Hippocampal formation (tissue), 2 donors: ENCODE measurements around the gene SCN1B.
"Not testable (repeated sequence)": the region's sequence is repeated elsewhere in the genome, so short reads cannot be mapped to it uniquely, and the experiment has no call there.

Experiments used
- DNase-seq, 2 donors: peaks; one replicate each; lab custom pipeline; 2025; lab: John Stamatoyannopoulos, UW

Gene SCN1B

DNA sequence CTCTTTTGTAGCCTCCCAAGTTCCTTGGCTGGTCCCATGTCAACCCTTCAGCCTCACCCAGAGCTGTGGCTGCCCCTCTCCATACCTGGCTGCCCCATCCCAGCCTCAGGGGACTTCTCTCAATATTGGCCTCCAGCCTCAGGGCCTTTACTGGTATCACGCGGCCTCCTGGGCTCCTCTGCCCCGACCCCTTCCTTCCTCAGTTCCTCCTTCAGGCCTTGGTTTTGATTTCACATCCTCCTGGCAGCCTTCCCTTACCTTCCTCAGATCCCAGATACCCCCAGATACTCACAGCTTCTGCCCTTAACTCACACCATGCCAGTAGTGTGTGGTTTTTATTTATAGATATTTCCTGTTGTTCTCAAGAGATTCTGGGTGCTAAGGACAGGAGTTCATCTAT, 12.8 kb upstream of the SCN1B start:
- peak in 1 of 2 donors; percentile 19 for DNase-seq

- no peak for DNase-seq
These were observed 11.9 kb upstream of the SCN1B start for GRCh38 chr19:35018379-35018778.

DNA sequence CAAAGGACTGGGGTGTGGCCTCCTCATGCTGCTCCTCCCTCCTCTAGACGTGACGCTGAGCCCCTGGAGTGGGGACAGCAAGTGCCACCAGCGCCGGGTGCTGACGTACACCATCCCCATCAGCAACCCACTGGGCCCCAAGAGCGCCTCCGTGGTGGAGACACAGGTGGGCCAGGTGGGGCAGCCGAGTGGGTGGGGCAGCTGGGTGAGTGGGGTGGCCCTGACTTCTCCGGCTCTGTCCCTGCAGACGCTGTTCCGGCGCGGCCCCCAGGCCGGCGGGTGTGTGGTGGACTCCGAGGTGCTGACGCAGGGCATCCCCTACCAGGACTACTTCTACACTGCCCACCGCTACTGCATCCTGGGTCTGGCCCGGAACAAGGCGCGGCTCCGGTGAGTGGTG, 11.1 kb upstream of the SCN1B start:
- no peak for DNase-seq

DNA sequence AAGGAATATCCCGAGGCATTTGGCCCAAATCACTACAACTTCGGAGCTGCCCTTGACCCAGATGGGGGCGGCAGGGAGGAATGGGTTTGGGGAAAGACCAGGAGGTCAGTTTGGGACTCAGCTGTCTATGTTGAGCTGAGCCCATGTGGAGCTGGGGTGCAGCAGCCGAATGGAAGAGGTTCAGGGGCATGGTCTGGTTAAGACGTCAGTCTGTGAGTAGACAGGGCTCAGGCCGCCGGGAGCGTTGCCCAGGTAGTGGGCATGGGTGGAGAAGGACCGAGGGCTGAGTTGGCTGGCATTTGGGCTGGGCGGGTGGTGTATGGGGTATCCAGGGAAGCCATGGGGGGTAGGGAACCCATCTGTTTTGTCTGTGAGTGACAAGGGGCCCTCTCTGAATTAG, 9.3 kb upstream of the SCN1B start:
- no peak for DNase-seq

DNA sequence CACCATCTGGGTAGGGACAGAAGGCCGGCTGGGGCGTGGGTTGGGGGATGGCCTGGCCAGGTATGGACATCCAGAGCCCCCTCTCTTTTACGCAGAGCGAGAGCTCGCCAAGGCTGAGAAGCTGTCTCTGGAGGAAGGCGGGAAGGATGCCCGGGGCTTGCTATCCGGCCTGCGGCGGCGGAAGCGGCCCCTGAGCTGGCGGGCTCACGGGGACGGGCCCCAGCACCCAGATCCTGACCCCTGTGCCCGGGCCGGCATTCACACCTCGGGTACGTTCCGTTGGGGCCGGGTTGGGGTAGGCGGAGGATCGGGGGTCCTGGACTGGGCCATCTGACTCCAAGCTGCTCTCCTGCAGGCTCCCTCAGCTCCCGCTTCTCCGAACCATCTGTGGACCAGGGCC, 8.7 kb upstream of the SCN1B start:
- no peak for DNase-seq

- no peak for DNase-seq
These were observed 7.8 kb upstream of the SCN1B start for GRCh38 chr19:35022460-35022859.

DNA sequence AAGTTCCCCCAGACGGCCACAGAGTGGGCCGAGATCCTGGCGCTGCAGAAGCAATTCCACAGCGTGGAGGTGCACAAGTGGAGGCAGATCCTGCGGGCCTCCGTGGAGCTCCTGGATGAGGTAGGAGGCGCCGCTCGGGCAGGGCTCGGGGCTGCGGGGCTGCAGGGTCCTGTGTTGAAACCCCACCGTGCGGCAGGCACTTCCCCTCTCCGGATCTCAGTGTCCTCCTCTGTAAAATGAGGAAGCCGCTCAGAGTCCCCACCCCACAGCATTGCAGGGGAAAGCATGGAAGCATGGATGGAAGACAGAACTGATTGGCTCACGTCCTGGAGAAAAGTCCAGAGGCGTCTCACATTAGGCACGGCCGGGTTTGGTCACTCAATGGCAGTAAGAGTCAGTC, 6.8 kb upstream of the SCN1B start:
- DNase-seq = no peak

- DNase-seq = no peak
These were observed 6.2 kb upstream of the SCN1B start for GRCh38 chr19:35024095-35024494.

- DNase-seq = no peak
These were observed 4.3 kb upstream of the SCN1B start for GRCh38 chr19:35025969-35026368.

GRCh38 chr19:35026418-35026817, 3.9 kb upstream of the SCN1B start:
- DNase-seq = no peak

DNA sequence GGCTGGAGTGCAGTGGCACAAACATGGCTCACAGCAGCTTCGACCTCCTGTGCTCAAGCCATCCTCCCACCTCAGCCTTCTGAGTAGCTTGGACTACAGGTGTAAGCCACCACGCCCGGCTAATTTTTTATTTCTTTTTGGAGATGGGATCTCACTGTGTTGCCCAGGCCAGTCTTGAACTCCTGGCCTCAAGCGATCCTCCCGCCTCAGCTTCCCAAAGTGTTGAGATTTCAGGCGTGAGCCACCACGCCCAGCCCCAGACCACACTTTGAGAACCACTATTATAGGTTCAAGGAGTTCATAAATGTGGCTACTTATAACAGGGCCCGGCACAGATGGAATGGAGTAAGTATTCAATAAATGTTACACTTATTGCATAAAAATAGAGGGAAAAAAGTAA, 3.3 kb upstream of the SCN1B start:
- no peak for DNase-seq

DNA sequence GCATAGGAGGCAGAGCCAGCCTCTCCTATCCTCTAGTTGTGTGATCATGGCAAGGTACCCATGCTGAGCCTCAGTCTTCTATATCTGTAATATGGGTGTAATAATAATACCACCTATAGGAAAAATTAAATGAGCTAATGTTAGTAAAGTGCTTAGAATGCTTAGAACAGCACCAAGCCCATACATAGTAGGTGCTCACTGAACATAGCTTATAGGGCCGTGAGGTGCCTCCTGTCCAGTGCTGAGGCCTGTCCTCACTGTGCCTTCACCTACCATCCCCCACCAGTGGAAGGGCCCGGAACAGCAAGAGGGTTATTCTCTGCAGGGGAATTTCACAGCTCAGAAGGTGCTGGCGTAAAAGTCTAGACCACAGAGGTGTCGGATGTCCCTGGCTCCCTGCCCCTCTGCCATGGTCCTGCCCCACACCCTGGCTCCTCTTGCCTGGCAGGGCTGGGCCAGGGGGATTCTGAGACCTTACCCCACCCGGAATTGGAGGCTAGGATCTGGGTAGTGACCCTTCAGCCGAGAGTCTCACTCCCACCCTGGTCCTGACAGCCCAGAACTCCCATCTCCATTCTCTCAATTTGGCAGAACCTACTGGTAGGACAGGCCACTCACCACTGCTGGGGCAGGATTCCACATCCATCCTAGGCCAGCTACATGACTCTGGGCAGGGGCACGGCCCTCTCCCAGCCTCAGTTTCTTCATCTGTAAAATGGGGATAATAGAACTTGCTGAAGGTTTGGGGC, 2.2 kb upstream of the SCN1B start:
- DNase-seq = no peak

DNA sequence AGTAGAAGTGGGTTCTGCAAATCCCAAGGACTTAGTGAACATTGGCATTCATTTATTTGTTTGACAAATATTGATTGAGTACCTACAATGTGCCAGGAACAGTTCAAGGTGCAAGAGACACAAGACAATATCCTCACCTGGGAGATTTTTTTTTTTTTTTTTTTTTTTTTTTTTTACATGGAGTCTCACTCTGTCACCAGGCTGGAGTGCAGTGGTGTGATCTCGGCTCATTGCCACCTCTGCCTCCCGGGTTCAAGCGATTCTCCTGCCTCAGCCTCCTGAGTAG, 1.7 kb upstream of the SCN1B start:
- not testable (repeated sequence) for DNase-seq

- not testable (repeated sequence) for DNase-seq
These were observed 964 bp upstream of the SCN1B start for GRCh38 chr19:35029275-35029736.

DNA sequence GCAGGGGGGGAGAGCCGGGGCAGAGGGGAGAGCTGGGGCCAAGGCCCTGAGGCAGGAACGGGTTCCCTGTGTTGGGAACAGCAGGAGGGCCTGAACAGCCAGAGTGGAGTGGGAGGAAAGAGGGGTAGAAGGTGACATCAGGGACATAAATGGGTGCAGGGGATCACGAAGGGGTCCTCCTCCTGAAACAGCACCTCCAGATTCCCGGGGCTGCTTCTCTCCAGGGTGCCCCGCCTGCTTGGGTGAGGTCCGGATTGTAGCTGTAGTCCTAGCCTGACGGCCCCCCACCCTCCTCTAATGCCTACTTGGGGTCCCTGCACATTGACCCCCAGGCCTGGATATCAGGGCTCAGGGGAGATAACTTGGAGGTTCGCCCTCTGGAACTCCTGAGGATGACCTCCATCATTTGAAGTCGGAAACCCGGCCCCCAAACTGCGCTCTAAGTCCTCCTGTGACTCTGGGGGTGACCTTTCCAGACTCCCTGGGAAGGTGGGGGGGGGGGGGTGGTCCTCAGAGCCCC, 473 bp upstream of the SCN1B start:
- no peak for DNase-seq

GRCh38 chr19:35031072-35031881, 1.0 kb downstream of the SCN1B start:
- DNase-seq = peak in 1 of 2 donors; percentile 20

GRCh38 chr19:35032356-35032865, 2.1 kb downstream of the SCN1B start:
- DNase-seq = no peak

DNA sequence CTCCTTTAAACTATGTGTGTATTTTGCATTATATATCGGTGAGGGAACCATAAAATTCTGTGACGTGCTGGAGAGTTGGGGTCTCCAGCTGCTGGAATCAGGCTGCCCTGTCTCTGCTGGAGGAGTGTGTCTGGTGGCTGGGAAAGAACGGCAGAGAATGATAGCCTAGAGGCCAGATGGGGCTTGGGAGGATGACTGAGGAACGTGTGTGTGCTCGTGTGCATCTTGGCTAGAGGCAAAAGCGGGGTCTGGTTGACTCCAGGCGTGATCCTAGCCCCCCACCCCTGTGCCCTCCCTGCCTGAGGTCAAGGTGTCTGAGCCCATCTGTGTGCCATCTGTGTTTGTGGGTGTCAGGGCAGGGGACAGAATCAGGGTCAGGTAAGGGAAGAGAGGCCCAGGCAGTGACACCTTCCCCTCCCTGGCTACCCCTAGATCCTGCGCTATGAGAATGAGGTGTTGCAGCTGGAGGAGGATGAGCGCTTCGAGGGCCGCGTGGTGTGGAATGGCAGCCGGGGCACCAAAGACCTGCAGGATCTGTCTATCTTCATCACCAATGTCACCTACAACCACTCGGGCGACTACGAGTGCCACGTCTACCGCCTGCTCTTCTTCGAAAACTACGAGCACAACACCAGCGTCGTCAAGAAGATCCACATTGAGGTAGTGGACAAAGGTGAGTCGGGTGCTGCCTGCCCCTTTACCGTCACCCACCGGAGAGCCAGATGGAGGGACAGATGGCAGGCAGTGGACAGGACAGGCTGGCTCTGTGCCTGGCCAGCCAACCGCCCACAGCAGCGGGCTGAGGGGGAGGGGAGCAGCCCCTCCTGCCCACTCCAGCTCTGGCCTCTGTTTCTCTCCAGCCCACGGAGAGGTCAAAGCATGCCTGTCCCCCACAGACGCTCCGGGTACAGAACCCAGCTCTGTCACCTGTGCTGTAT, 3.1 kb downstream of the SCN1B start:
- no peak for DNase-seq

GRCh38 chr19:35034005-35034502, 3.8 kb downstream of the SCN1B start:
- no peak for DNase-seq

- DNase-seq = no peak
These were observed 4.5 kb downstream of the SCN1B start for GRCh38 chr19:35034588-35035382.
